ENCODE data around the gene ARHGAP26.

The ARHGAP26 gene

GRCh38 chr5:142769793-142770649 is at the start of gene ARHGAP26:
Gene ARHGAP26, plus strand, starts transcription at chr5:142770377. Its CDS starts 385 bp downstream, at chr5:142770762.
- DNase-seq (ENCODE audit: low spot score) = peak; percentile 71

DNA sequence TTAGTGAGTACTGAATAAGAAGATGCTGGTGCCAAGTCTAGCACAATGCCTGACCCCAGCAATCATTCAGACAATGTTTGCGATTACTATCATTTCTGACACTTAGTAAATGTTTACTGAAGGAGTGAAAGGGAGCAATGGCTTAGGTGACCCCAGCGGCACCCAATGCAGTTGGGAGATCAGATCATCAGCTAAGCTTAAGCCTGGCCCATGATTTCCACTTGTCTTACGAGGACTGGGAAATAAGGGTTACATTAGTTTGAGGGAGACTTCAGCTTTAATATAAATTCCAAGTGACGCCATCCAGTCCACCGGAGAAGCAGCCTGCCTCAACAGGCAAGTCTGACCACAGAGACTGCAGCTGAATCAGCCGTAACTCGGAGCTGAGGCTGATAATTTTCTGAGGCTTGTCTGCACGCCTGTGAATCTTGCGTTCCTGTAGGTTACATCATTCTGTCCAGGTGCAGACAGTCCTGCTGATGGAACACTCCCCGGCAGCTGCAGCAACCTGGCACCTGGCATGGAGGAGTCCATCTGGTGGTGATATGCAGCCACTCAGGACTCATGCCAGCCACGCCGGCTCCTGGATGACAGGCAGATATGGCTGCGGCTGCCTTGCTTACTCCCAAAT is 49.4 kb upstream of the ARHGAP26 start:
- DNase-seq (ENCODE audit: low spot score) = no peak

DNA sequence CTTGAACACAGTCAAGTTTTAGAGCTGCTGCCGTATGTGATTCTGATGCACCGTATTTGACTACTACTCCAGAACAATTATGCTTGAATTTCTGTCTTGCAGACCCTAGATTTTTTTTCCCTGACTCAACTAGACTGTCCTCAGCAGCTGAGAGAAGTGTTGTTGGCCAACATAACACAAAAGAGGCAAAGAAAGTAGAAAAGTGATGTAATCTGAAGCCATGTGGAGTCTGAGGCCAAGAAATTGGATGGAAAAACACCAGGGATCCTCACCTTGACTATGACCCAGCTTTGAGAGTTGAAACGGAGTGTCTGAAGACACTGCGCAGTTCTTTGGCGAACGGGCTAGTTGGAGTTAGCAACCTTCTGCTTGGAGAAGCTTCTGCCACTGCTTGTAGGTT is 48.0 kb upstream of the ARHGAP26 start:
- DNase-seq (ENCODE audit: low spot score) = no peak

DNA sequence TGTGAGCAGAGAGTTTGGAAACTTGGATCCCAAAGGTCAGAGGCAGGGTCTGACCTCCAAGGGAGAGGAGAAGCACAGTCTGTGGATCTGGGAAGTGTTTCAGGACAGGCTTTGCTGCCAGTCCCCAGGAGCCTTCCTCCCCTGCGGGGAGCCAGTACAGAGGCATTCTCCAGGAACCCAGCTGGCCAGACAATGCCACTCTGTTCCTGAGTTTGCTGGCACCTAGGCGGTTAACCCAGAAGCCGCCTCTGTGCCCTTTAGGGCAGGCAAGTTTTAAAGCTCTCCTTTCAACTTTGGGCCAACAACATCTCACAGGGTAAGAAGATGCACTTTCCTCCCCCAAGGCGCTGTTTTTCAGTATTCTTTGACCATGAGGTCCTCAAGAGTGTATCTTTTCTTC is 47.3 kb upstream of the ARHGAP26 start:
- DNase-seq (ENCODE audit: low spot score) = no peak

DNA sequence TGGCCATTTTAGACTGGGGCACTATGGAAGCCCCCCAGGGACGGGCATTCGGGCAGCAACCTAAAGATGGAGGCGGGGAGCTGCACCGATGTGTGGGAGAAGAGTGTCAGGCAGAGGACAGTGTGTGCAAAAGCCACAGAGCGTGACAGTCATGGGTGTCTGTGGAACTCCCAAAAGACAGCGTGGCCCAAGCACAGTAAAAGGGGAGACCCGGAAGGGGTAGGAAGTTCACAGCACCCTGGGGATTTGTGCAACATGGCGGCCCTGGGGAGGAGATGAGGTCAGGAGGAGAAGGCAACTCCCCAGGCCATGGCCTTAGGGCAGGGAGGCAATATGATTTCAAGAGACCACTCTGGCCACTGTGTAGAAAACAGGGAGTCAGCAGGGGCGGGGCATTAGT is 45.4 kb upstream of the ARHGAP26 start:
- DNase-seq (ENCODE audit: low spot score) = no peak

DNA sequence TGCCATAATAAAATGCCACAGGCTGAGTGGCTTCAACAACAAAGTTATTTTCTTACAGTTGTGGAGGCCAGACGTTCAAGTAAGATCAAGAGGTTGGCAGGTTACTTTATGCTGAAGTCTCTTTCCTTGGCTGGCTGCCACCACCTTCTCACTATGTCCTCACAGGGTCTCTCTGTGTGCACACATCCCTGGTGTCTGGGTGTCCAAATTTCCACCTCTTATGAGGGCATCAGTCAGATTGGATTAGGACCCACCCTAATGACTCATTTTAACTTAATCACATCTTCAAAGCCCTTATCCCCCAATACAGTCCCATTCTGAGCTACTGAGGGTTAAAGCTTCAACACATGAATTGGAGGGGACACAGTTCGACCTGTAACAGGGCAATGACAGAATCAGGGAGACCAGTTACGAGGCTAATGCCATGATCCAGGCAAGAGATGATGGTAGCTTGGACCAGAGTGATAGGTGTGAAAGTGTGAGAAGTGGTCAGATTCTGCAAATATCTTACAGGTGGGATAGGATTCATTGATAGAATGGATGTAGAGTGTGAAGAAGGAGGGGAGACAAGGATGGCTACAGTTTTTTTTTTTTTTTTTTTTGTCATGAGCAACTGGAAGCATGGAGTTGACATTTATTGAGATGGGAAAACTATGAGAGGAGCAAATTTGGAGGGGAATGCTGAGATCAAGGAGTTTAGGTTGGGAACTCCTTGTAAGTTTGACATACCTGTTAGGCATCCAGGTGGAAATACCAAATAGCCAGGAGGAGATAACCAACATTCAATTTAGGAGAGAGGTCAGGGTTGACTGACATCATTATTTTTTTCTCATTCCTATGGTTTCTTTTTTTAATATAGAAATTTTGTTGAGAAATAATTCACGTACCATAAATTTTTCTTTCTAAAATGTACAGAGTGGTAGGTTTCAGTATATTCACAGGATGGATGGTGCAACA is 44.7 kb upstream of the ARHGAP26 start:
- no peak for DNase-seq (ENCODE audit: low spot score)

GRCh38 chr5:142726188-142726731 is 43.9 kb upstream of the ARHGAP26 start:
- no peak for DNase-seq (ENCODE audit: low spot score)

DNA sequence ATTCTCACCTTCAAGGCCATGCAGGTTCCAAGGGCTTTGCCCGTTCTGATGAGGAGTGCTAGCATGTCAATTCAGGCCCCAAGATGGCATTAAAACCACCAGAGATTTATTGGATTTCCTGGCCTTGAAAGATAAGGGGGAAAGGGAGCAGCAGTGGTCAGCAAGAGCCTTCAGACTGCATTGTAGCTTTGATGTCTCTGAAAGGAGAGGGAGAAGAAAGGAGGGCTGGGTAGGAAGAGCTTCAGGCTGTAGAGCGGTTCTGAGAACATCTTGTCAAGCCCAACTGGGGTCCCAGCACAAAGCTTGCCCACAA is 42.5 kb upstream of the ARHGAP26 start:
- no peak for DNase-seq (ENCODE audit: low spot score)

DNA sequence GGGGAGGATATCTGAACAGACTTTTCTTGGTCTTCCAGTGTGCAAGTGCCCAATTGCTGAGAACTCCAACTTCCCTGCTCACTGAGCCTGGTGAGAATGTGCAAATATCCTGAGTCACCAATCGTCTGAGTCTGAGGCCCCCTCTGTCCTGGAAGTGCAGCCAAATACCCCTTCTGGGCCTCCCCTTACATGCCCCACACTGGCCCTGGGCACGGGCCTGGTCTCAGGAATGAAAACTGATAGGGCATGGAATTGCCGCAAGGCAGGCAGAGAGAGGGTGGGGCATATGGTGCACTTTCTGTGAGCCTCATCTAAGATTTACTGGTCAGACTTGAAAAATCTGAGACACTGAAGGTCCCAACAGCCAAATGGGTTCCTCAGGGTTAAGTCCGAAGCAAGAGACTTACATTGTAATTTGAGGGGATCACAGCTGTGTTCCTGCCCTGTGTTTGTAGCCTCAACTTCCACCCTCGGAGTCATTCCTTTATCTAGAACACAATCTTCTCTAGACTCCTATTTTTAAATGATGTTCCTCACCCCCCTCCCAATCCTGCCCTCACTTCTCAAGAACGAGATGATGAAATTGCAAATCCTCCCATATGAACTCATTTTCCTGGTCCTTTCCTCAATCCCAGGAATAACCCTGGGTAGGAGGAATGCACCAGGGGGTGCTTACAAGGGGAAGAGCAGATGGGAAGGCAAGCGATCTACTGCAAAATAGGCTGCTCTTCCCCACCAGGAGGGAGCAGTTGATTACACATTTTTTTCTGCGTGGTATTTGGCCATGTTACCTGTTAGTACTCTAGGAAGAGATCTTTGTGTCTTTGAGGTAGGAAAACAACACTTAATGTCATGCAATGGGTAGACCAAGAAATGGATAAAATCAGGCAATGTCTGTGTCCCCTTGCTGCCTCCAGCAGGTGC is 34.6 kb upstream of the ARHGAP26 start:
- DNase-seq (ENCODE audit: low spot score) = no peak

DNA sequence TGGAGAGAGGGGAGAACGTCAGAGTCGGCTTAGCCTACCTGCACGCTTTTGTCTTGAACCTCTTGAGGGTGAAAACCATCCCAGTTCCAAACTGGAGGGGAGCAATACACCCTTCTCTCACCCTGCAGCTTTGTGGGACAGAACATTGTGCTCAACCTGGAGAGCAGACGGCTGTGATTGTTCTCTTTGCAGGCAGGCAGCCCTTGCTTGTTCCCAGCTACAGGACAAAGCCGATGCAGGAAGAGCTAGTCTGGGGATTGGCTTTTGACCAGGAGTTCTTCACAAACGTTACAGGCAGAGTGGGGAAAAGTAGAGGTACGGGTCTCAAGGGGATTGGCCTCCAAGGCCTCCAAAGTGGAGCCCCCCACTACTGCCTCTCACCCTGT is 33.9 kb upstream of the ARHGAP26 start:
- DNase-seq (ENCODE audit: low spot score) = no peak

GRCh38 chr5:142737179-142737578 is 33.0 kb upstream of the ARHGAP26 start:
- DNase-seq (ENCODE audit: low spot score) = no peak

GRCh38 chr5:142740474-142741242 is 29.5 kb upstream of the ARHGAP26 start:
- DNase-seq (ENCODE audit: low spot score) = no peak

- no peak for DNase-seq (ENCODE audit: low spot score)
Measured at GRCh38 chr5:142743592-142744441, 26.4 kb upstream of the ARHGAP26 start.

- DNase-seq (ENCODE audit: low spot score) = no peak
Measured at GRCh38 chr5:142745268-142745667, 24.9 kb upstream of the ARHGAP26 start.

DNA sequence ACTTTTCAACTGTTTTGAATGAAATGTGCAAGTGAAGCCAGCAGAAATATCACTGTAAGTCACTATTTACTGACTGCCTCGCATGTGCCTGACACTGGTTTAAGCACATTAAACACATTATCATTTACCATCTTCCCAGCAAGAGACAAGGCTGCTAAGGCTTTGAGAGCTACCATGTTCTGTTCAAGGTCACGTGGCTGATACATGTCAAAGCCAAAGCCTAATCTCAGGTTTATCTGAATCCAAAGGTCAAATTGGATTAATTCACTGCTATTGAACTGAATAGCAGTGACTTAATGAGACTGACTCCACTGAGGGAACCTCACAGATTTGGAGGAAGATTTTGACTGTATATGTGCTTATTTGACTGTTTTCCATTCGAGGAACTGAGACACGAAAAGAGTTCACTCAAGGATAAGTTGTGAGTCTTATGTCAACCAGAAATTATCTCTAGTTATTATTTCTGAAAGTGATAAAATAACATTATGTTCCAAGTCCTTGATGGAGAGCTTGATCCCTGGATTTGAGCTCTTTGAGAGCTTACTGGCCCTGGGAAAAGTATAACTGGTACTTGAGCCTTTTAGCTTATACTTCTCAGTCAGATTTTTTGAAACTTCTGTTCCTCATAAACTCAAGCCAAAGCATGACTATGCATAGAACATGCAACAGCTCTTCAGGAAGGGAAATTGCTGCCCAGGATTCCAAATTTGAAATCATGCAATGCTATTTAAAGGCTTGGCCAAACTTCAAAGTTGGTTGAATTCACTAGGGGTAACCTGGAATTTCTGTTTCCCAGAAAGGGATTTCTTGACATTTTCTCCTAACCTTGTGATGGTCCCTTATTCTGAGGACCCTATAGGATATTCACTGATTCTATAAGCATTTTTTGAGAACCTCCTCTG is 23.4 kb upstream of the ARHGAP26 start:
- DNase-seq (ENCODE audit: low spot score) = no peak

- DNase-seq (ENCODE audit: low spot score) = no peak
Measured at GRCh38 chr5:142748132-142748531, 22.0 kb upstream of the ARHGAP26 start.

- no peak for DNase-seq (ENCODE audit: low spot score)
Measured at GRCh38 chr5:142748568-142749249, 21.5 kb upstream of the ARHGAP26 start.

DNA sequence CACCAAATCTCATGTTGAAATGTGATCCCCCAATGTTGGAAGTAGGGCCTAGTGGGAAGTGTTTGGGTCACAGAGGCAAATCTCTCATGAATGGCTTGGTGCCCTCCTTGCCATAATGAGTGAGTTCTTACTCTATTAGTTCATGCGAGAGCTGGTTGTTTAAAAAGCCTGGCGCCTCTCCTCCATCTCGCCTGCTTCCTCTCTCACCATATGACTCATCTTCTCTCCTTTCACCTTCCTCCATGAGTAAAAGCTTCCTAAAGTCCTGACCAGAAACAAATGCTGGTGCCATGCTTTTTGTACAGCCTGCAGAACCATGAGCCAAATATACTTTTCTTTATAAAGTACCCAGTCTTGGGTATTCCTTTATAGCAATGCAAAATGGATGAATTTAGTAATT is 20.9 kb upstream of the ARHGAP26 start:
- DNase-seq (ENCODE audit: low spot score) = no peak
